ENCODE results near the gene B3GNT7.
"Not testable (repeated sequence)": the region's sequence is repeated elsewhere in the genome, so short reads cannot be mapped to it uniquely, and the experiment has no call there.

B3GNT7 gene

GRCh38 chr2:231405601-231406367 is 10.3 kb downstream of the B3GNT7 start:
- H3K27ac ChIP-seq (ENCODE audit: low read depth, low read length): 0 out of 2 replicates have a peak overlapping the region, but pooled peaks have one; percentile 6
- not testable (repeated sequence) for H3K27me3 ChIP-seq (ENCODE audit: insufficient read depth, low read length); H3K79me2 ChIP-seq (ENCODE audit: control insufficient read depth, insufficient read depth, low read length, unreplicated experiment); H3K36me3 ChIP-seq (ENCODE audit: insufficient read depth, low read length); H3K4me1 ChIP-seq (ENCODE audit: control insufficient read depth, insufficient read depth, low read length, unreplicated experiment)
- peak overlapping the region; percentile 52; the same call in 1 of the 2 replicates for H3K4me3 ChIP-seq (ENCODE audit: low read depth, low read length)
- H2AFZ ChIP-seq (ENCODE audit: low read length, unreplicated experiment): peak overlapping the region; percentile 62

- H3K27me3 ChIP-seq (ENCODE audit: insufficient read depth, low read length); H2AFZ ChIP-seq (ENCODE audit: low read length, unreplicated experiment); H3K4me3 ChIP-seq (ENCODE audit: low read depth, low read length); H3K79me2 ChIP-seq (ENCODE audit: control insufficient read depth, insufficient read depth, low read length, unreplicated experiment); H3K4me1 ChIP-seq (ENCODE audit: control insufficient read depth, insufficient read depth, low read length, unreplicated experiment); H3K27ac ChIP-seq (ENCODE audit: low read depth, low read length); H3K36me3 ChIP-seq (ENCODE audit: insufficient read depth, low read length): not testable (repeated sequence)
These were observed 12.2 kb downstream of the B3GNT7 start for GRCh38 chr2:231407686-231408085.

DNA sequence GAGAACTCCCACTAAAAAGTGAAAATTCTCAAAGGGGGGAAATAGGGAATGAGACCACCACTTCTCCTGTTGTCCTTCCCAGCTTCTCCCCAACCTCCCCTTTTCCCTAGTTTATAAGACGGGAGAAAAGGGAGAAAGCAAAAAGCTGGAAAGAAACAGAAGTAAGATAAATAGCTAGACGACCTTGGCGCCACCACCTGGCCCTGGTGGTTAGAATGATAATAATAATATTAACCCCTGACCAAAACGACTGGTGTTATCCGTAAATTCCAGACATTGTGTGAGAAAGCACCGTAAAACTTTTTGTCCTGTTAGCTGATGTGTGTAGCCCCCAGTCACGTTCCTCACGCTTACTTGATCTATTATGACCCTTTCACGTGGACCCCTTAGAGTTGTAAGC is 12.8 kb downstream of the B3GNT7 start:
- not testable (repeated sequence) for H3K36me3 ChIP-seq (ENCODE audit: insufficient read depth, low read length); H3K79me2 ChIP-seq (ENCODE audit: control insufficient read depth, insufficient read depth, low read length, unreplicated experiment); H3K27ac ChIP-seq (ENCODE audit: low read depth, low read length); H3K27me3 ChIP-seq (ENCODE audit: insufficient read depth, low read length); H2AFZ ChIP-seq (ENCODE audit: low read length, unreplicated experiment); H3K4me3 ChIP-seq (ENCODE audit: low read depth, low read length); H3K4me1 ChIP-seq (ENCODE audit: control insufficient read depth, insufficient read depth, low read length, unreplicated experiment)

DNA sequence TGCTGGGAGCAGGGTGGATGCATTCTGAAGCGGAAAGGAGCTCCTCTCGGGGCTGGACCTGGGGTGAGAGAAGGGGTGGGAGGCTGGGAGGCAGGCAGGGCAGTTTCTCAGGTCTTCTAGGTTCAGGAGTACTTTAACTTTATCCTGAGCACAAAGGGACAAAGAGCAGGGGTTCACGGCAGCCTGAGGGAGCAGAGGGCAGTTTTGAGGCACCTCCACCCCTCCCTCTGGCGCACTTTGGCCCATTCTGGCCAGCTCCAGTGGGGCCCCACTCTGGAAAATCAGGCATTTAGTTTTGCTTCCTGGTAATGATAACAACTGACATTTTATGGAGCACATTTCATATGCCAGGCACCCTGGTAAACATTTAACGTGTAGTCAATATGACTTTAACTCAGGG is 14.3 kb downstream of the B3GNT7 start:
- Histone ChIP-seq H3K4me1 (ENCODE audit: control insufficient read depth, insufficient read depth, low read length, unreplicated experiment) (peaks cover 7% of the 10 kb centered on the region), H3K27ac (ENCODE audit: low read depth, low read length) (no peak overlapping the region), H3K4me3 (ENCODE audit: low read depth, low read length) (no peak overlapping the region), H3K27me3 (ENCODE audit: insufficient read depth, low read length) (no peaks in the 10 kb centered on the region), H3K79me2 (ENCODE audit: control insufficient read depth, insufficient read depth, low read length, unreplicated experiment) (no peaks in the 10 kb centered on the region), H2AFZ (ENCODE audit: low read length, unreplicated experiment) (no peak overlapping the region), H3K36me3 (ENCODE audit: insufficient read depth, low read length) (no peaks in the 10 kb centered on the region)

DNA sequence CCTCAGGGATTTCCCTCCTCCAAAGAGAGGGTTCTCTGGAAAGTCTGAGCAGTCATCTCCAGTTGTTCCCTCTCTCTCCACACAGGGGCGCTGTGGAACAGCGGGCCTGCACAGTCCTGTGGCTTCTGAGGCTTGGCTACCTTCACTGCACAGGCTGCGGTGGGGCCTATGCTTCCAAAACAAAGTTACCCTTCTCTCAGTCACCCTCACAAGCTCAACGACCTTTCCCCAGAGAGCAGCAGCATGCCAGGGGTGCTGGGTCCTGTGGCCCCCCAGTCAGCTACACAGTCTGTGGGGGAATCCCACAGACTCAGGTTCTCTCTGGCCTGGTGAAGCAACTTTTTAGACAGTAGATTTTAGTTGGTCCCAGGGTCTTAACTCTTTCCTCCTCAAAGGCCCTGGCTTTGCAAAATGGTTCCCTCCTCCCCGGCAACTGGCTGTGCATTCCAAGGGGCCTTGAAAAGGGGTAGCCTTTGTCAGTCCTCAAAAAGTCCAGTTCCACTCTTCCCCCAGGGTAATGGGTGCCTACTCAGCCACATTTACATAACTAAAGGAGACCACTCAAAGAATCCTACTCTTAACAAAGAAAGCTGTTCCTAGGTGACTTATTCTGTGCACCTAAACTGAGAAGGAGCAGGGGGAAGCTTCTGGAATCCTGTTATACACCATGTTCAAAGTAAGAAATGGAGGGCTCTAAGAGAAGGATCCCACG is 14.9 kb downstream of the B3GNT7 start:
- Histone ChIP-seq H3K4me3 (ENCODE audit: low read depth, low read length) (no peak overlapping the region), H3K27ac (ENCODE audit: low read depth, low read length) (no peak overlapping the region), H3K36me3 (ENCODE audit: insufficient read depth, low read length) (no peaks in the 10 kb centered on the region), H3K79me2 (ENCODE audit: control insufficient read depth, insufficient read depth, low read length, unreplicated experiment) (no peaks in the 10 kb centered on the region), H2AFZ (ENCODE audit: low read length, unreplicated experiment) (no peak overlapping the region), H3K4me1 (ENCODE audit: control insufficient read depth, insufficient read depth, low read length, unreplicated experiment) (peaks cover 7% of the 10 kb centered on the region), H3K27me3 (ENCODE audit: insufficient read depth, low read length) (no peaks in the 10 kb centered on the region)

GRCh38 chr2:231411237-231411636 is 15.7 kb downstream of the B3GNT7 start:
- H3K27ac ChIP-seq (ENCODE audit: low read depth, low read length): no peak overlapping the region
- H3K79me2 ChIP-seq (ENCODE audit: control insufficient read depth, insufficient read depth, low read length, unreplicated experiment): no peaks in the 10 kb centered on the region
- H3K36me3 ChIP-seq (ENCODE audit: insufficient read depth, low read length): no peaks in the 10 kb centered on the region
- no peaks in the 10 kb centered on the region for H3K27me3 ChIP-seq (ENCODE audit: insufficient read depth, low read length)
- H3K4me1 ChIP-seq (ENCODE audit: control insufficient read depth, insufficient read depth, low read length, unreplicated experiment): peaks cover 3% of the 10 kb centered on the region
- H2AFZ ChIP-seq (ENCODE audit: low read length, unreplicated experiment): no peak overlapping the region
- H3K4me3 ChIP-seq (ENCODE audit: low read depth, low read length): peak overlapping the region; percentile 80; the same call in 1 of the 2 replicates

- H3K36me3 ChIP-seq (ENCODE audit: insufficient read depth, low read length): no peaks in the 10 kb centered on the region
- H3K4me3 ChIP-seq (ENCODE audit: low read depth, low read length): peak overlapping the region; percentile 80
- H3K27me3 ChIP-seq (ENCODE audit: insufficient read depth, low read length): no peaks in the 10 kb centered on the region
- H3K27ac ChIP-seq (ENCODE audit: low read depth, low read length): no peak overlapping the region
- H3K4me1 ChIP-seq (ENCODE audit: control insufficient read depth, insufficient read depth, low read length, unreplicated experiment): no peaks in the 10 kb centered on the region
- H3K79me2 ChIP-seq (ENCODE audit: control insufficient read depth, insufficient read depth, low read length, unreplicated experiment): no peaks in the 10 kb centered on the region
- H2AFZ ChIP-seq (ENCODE audit: low read length, unreplicated experiment): peak overlapping the region; percentile 73
These were observed 16.5 kb downstream of the B3GNT7 start for GRCh38 chr2:231411831-231412617.

DNA sequence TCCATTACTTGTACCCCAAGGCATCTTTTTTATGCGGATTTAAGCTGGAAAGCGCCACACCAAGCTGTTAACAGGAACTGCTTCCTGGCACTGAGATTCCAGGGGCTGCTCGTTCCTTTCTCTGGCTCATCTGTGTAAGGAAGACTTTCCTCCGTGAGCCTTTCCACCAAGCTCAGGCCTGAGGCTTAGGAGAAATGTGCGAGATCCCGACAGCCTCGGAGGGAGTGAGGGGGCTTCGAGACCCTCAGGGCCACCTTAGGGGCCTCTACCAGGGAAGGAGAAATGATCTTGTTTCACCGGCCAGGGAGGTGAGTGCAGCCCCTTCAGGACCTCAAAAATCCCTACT is 17.1 kb downstream of the B3GNT7 start:
- H3K4me3 ChIP-seq (ENCODE audit: low read depth, low read length): peak overlapping the region; percentile 80
- H3K4me1 ChIP-seq (ENCODE audit: control insufficient read depth, insufficient read depth, low read length, unreplicated experiment): no peaks in the 10 kb centered on the region
- no peaks in the 10 kb centered on the region for H3K27me3 ChIP-seq (ENCODE audit: insufficient read depth, low read length)
- H3K27ac ChIP-seq (ENCODE audit: low read depth, low read length): no peak overlapping the region
- peak overlapping the region; percentile 6 for H2AFZ ChIP-seq (ENCODE audit: low read length, unreplicated experiment)
- H3K36me3 ChIP-seq (ENCODE audit: insufficient read depth, low read length): no peaks in the 10 kb centered on the region
- H3K79me2 ChIP-seq (ENCODE audit: control insufficient read depth, insufficient read depth, low read length, unreplicated experiment): no peaks in the 10 kb centered on the region

DNA sequence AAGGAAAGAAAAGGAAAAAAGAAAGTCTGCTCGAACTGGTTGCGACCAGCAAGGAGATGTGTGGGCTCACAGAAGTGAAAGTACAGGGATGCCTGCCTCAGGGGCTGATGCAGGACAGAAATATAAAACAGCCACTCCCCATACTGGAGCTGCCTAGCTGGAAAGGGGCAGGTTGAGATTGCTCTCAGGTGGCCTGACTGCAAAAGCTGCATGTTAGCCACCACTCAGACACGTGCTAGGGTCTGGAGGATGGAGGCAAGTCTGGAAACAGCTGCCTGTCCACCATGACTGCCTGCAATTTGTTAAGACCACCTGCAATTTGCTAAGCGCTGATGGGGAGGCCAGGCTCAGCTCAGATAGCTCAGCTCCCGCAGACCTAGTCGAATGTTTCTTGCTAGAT is 17.9 kb downstream of the B3GNT7 start:
- no peaks in the 10 kb centered on the region for H3K79me2 ChIP-seq (ENCODE audit: control insufficient read depth, insufficient read depth, low read length, unreplicated experiment)
- no peaks in the 10 kb centered on the region for H3K27me3 ChIP-seq (ENCODE audit: insufficient read depth, low read length)
- H3K4me3 ChIP-seq (ENCODE audit: low read depth, low read length): no peak overlapping the region
- H3K27ac ChIP-seq (ENCODE audit: low read depth, low read length): no peak overlapping the region
- H3K36me3 ChIP-seq (ENCODE audit: insufficient read depth, low read length): no peaks in the 10 kb centered on the region
- H2AFZ ChIP-seq (ENCODE audit: low read length, unreplicated experiment): no peak overlapping the region
- no peaks in the 10 kb centered on the region for H3K4me1 ChIP-seq (ENCODE audit: control insufficient read depth, insufficient read depth, low read length, unreplicated experiment)

DNA sequence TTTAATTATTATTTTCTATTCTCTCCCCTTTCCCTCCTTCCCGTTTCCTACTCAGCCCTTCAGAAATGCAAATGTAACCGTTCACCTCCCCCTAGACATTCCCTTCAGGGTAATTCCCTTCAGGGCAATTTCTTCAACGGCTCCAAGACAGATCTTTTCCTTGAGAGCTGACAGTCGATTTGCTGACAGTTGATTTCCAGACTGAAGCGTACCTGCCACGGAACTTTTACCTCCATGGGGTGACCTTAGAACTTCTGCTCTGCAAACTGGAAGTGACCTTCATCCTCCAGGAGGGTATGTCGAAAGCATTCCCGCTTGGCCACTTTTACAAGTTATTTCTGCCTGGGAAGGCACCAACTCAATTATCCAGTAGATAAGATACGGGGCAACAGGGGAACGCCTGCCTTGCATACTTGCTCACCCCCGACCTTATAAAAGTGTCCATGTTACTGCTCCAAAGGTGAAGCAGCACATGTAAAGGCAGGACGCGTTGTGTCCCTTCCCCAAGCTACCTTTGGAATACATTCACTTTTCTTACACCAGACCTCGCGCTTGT is 18.5 kb downstream of the B3GNT7 start:
- Histone ChIP-seq H3K4me3 (ENCODE audit: low read depth, low read length) (no peak overlapping the region), H3K27me3 (ENCODE audit: insufficient read depth, low read length) (no peaks in the 10 kb centered on the region), H3K4me1 (ENCODE audit: control insufficient read depth, insufficient read depth, low read length, unreplicated experiment) (no peaks in the 10 kb centered on the region), H3K79me2 (ENCODE audit: control insufficient read depth, insufficient read depth, low read length, unreplicated experiment) (no peaks in the 10 kb centered on the region), H3K36me3 (ENCODE audit: insufficient read depth, low read length) (no peaks in the 10 kb centered on the region), H3K27ac (ENCODE audit: low read depth, low read length) (no peak overlapping the region), H2AFZ (ENCODE audit: low read length, unreplicated experiment) (no peak overlapping the region)

Measured in ACC112 (cell line).